ENCODE measurements around the gene UBAC2.

Gene UBAC2

DNA sequence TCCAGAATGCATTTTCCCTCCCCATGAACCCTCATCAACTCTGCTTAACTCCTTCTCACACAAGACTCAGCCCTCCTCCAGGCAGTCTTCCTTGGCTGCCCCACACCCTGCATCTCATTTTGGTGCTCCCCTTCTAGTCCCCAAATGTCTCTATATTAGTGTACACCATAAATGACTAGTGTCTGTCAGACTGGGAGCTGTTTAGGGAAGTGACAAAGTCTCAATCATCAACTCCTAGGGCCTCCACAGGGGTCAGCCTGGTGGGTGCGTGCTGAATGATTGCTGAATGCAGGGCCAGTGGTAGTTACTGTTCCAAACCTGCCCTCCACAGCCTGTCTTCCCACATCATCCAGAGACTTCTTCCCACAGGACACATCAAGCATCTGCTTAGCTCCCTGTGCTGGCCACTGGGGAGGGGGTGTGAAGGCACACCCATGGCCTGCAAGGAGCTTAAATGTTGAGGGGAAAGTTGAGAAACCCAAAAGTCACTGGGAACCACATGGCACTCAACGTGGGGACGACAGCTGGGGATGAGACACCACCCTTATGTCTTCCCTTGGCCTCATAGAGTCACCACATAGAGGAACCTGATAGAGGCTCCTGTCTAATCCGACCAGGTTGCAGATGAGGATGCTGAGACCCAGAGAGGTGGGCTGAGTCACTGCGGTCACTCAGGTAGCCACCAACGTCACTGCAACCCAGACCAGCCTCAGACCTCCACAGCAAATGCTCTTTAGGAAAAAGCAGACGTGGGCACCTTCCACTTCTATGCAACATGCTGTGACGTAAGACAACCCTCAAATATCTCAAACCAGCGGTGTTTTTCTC lies 221.3 kb downstream of the UBAC2 start:
- DNase-seq = no peak

DNA sequence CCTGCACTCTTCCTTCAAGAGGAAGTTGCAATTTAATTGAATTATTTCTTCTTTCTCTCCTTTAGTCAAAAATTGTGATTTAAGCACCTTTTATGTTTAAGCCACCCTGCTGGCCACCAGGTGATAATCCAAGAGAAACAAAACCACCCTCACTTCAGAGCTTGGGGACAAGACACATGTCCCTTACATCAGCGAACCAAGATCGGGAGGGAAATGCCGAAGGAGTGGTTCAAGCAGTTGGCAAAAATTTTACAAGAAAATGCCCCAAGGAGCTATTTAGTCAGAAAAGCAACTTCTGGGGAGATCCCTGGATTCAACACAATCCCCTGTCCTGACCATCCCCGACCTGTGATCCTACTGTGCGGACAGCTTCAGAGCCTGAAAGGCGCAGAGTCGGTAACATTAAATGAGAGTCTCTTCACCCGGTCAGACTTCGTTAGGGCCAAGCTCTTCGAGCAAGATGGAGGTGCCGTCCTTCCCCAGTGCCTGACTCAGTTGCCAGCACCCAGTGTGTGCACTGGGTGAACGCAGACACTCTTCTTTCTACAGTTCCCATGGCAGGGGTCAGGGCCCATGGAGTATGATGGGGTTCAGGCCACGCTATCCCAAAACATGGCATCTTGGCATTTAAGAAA lies 222.0 kb downstream of the UBAC2 start:
- no peak for DNase-seq

DNA sequence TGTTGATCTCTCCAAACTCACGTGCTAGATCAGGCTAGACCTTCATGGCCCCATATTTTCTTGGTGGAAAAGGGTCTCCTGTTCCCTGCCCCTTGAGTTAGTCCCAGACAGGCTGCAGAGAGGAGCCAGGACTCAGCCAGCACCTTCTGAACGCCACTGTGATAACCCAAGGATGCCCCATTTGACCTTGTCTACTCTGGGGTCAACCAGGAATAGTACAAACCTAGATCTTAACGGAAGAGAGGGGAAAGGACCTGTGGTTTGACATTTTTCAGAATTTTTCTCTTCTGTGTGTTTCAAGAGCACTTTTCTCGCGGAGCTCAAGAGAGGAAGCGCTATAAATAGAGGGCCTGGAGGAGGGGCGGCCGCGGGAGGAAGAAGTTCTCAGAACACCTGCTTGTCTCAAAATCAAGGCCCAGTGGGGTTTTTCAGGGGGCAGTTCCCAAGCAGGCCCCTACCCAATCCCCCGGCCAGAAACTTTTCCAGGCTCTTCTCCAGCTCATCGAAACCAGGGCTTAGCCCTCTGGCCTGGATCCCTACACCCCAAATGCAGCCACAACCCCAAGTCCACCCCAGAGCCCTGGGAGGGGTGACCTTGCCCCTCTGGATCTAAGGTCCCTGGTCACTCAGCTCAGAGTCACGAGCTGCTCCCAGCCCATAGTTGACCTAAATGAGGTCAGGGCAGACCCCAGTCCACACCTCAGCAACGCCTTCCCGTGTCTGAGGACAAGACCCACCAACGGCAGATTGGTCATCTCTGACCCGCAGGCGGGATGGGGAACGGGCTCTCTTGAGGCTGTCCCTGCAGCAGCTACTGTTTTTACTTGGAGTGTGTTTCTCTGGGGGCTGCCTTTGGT lies 225.1 kb downstream of the UBAC2 start:
- DNase-seq = no peak

DNA sequence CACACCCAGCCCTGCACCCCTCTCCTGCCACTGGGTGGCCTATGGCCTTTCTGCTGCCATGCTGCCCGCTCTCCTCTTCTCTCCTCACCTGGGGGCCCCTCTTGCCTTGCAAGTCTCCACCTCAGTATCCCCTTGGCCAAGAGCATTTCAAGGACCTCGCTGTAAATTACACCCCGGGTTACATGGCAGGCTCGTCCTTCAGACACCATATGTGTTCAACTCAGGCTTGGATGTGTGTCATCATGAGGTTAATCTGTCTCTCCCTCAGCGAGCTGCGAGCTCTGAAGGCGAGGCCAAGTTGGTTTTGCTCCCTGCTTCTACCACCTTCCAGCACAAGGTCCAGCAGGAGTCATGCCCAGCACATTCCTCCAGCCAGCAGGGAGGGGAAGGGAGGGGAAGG lies 225.8 kb downstream of the UBAC2 start:
- no peak for DNase-seq

DNA sequence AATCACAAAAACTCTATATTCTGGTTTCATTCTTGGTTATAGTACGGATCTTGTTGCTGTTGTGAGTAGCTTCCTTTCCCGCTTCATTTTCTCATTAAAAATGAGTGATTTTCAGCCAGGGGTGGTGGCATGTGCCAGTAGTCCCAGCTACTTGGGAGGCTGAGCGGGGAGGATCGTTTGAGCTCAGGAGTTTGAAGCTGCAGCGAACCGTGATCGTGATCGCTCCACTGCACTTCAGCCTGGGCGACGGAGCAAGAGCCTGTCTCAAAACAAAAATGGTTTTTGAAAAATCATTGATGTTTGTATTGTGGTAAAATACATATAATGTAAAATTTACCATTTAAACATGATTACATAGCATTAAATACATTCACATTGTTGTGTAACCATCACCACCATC lies 229.0 kb downstream of the UBAC2 start:
- no peak for DNase-seq

DNA sequence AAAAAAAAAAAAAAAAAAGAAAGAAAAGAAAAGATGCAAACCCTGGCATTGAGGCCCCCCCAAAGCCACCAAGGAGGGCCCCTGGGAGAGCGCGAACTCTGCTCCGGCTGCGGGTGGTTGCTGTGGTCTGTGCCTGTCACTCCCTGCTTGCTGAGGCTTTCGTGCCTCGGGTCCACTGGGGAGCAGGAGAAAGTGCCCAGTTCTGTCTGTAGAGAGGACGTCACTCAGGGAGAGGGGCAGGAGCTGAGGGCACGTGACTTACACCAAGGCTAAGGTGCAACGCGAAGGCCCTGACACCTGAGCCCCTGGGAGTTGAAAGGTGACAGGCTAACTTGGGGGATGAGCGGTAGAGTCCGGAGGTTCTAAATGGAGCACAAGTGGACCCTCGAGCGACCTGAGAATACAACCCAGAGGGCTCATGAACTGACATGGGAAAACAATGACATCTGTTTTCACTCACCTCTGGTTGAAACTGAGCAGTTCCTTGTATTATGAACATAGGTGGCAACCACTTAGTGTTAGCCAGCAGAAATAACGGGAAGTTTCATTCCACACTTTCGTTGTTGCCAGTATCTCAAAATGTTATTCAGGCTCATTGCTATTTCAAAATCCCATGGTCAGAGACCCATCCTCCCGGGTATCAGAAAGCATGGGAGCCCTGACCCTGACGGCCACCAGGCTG lies 231.4 kb downstream of the UBAC2 start:
- no peak for DNase-seq

DNA sequence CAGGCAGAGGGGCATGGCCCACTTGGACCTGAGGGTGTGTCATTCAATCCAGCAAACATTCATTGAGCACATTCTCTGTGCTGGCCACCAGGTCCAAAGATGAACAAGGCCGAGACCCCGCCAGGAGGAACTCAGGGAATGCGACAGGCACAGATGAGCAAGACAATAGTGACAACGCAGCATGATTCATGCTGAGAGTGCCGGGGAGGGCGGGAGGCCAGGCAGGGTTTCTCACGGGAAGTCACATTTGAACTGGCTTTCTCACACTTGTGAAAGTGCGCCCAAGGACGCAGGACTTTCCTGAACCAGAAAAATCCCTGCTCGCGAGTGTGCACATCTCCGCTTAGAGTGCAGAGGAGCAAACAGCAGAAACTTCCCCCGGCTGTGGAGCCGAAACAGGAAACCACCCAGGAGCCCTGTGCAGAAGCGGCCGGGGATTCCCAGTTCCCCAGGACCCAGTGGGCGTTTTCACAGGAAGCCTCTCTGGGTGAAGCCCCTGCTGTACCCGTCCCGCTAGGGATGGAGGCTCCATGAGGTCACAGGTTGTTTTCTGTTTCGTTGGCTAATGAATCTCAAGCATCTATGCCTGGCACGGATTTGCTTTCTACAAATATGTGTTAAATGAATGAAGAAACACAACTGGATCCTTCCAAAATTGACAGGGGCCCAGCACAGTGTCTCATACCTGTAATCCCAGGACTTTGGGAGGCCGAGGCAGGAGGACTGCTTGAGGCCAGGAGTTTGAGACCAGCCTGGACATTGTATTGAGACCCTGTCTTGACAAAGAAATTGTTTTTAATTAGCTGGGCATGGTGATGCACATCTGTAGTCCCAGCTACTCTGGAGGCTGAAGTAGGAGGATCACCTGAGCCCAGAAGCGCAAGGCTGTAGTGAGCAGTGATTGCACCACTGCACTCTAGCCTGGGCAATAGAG lies 232.2 kb downstream of the UBAC2 start:
- no peak for DNase-seq

DNA sequence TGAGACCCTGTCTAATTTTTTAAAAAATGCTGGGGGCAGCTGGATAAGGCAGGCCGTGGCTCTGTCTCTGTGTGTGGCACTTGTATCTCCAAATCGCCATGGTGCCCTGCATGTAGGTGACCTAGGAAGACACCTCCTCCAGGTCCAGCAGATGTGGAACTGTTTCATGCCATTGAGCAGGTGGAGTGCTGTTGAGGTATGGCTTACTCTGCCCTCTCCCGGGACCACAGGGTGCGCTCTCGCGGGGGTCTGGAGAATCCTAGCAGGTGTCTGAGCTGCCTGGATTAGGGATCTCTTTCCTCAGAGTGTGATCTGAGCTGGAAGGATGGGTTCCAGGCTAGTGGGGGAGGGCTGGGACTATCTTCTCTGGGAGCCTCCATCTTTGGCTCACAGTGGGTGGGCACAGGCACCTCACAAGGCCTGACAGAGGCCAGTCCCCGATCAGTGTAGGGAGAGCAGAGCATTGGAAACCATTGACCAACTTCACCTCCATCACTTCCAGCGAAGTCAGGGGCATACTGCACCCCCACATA lies 233.0 kb downstream of the UBAC2 start:
- DNase-seq = no peak

DNA sequence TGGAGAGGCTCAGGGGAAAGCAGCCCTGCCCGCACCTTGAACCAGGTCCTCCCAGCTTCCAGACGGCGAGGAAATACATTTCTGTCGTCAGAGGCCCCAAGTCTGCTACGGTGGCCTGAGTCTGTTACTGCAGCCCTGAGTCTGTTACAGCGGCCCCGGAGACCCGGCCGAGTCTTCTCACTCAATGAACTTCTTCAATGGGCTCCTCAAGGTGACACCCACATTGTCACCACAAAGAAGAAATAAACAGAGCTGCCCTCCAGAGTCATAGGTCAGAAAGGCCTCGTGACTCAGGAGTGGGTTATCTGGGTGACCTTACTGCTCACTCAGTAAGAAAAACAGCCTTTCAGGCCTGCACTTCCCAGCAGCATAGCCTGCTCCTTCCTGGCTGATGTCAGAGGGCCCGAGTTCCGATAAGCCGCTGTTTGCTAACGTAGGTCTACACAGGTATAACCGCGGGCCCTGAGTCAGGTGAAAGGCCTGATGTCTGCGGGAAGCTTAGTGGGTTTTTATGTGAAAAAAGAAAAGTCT lies 233.7 kb downstream of the UBAC2 start:
- no peak for DNase-seq

DNA sequence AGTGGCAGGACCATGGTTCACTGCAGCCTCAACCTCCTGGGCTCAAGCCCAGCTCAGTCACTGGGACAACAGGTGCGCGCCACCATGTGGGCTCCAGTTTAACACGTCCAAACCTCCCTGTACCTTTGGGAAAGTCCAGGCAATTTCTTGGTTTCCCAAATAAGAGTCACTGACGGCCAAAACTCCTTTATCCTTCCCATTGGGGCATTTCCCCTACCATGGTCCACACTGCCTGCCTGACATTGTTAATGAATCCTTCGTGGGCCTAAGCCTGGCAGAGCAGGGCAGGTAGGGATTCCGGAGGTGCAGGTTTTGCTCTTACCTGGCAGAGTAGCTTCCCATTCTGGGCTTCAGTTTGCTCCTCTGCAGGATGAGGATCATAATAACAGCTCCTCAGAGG lies 234.5 kb downstream of the UBAC2 start:
- no peak for DNase-seq

DNA sequence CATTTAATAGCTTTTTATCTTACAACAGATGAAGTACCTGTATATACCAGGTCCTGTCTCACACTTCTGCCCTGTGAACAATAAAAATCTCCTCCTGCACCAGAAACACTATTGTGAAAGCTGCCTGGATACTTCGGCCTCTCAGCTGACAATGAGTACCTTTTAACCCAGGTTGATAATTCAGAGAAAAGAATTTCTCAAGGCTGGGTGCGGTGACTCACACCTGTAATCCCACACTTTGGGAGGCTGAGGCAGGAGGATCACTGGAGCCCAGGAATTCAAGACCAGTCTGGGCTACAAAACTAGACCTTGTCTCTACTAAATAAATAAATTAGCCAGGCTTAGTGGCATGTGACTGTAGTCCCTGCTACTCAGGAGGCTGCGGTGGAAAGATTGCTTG lies 235.3 kb downstream of the UBAC2 start:
- DNase-seq = no peak

Data from NCI-H1436 (cell line).